ENCODE measurements around the gene RPS3.
"Not testable (repeated sequence)": the region's sequence is repeated elsewhere in the genome, so short reads cannot be mapped to it uniquely, and the experiment has no call there.

DNA sequence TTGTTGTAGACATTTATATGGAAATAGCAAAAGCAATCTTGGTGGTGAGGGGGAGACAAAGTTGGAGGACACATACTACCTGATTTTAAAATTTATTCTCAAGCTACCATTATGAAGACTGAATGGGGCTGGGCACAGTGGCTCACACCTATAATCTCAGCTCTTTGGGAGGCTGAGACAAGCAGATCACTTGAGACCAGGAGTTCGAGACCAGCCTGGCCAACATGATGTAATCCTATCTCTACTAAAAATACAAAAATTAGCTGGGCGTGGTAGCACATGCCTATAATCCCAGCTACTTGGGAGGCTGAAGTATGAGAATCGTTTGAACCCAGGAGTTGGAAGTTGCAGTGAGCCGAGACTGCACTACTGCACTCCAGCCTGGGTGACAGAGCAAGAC, 37.0 kb upstream of the RPS3 start:
- TF ChIP-seq EZH2 (IDR thresholded peaks at IDR 0.05; ENCODE audit: low read depth, unreplicated experiment); JUNB (IDR thresholded peaks at IDR 0.05; ENCODE audit: unreplicated experiment); POLR2AphosphoS5 (IDR thresholded peaks at IDR 0.05; ENCODE audit: low read depth); EZH2phosphoT487 (IDR thresholded peaks at IDR 0.05; ENCODE audit: unreplicated experiment): not testable (repeated sequence)
- TF ChIP-seq, protein P1, sequence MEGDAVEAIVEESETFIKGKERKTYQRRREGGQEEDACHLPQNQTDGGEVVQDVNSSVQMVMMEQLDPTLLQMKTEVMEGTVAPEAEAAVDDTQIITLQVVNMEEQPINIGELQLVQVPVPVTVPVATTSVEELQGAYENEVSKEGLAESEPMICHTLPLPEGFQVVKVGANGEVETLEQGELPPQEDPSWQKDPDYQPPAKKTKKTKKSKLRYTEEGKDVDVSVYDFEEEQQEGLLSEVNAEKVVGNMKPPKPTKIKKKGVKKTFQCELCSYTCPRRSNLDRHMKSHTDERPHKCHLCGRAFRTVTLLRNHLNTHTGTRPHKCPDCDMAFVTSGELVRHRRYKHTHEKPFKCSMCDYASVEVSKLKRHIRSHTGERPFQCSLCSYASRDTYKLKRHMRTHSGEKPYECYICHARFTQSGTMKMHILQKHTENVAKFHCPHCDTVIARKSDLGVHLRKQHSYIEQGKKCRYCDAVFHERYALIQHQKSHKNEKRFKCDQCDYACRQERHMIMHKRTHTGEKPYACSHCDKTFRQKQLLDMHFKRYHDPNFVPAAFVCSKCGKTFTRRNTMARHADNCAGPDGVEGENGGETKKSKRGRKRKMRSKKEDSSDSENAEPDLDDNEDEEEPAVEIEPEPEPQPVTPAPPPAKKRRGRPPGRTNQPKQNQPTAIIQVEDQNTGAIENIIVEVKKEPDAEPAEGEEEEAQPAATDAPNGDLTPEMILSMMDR (conservative IDR thresholded peaks at IDR 0.05; ENCODE audit: low read depth in 2 of 2): not testable (repeated sequence)
